SK-N-SH (cell line): ENCODE measurements around the gene POFUT2.

Experiments
- EZH2phosphoT487 ChIP-seq: fragments of 200-600 bp; sonication (generic); IDR thresholded peaks from 2 replicates; pipeline ENCODE4 v1.6.1; 2017; ENCODE audit warnings: low read depth, mixed run types, mild to moderate bottlenecking, antibody characterized with exemption, moderate library complexity, borderline replicate concordance
- JUND ChIP-seq: IDR thresholded peaks from 2 replicates; pipeline ENCODE4 v1.4.0; 2012
- POLR2AphosphoS5 ChIP-seq: IDR thresholded peaks from 2 replicates; pipeline ENCODE4 v1.6.1; 2012; ENCODE audit warnings: low read depth, low read length
- RAD21 ChIP-seq: IDR thresholded peaks from 2 replicates; pipeline ENCODE4 v1.6.1; 2012; ENCODE audit warnings: mild to moderate bottlenecking, low read length
- RFX5 ChIP-seq: IDR thresholded peaks from 2 replicates; pipeline ENCODE4 v1.6.1; 2012; ENCODE audit warnings: mild to moderate bottlenecking, improper control_type of control experiment, low read length
- TAF1 ChIP-seq: IDR thresholded peaks from 2 replicates; pipeline ENCODE4 v1.6.1; 2012; ENCODE audit warnings: low read depth, mild to moderate bottlenecking, low read length, moderate library complexity, borderline replicate concordance
- YY1 ChIP-seq: IDR thresholded peaks from 2 replicates; pipeline ENCODE4 v1.4.0; 2012; ENCODE audit warnings: low read depth, mild to moderate bottlenecking
- TF ChIP-seq, protein P1 (sequence below): IDR thresholded peaks from 2 replicates; pipeline ENCODE4; 2012
- TF ChIP-seq, protein P2 (sequence below): fragments of 200-600 bp; sonication (generic); IDR thresholded peaks from 2 replicates; pipeline ENCODE4 v1.6.1; 2017; ENCODE audit warnings: antibody characterized with exemption, mild to moderate bottlenecking, moderate library complexity

DNA sequence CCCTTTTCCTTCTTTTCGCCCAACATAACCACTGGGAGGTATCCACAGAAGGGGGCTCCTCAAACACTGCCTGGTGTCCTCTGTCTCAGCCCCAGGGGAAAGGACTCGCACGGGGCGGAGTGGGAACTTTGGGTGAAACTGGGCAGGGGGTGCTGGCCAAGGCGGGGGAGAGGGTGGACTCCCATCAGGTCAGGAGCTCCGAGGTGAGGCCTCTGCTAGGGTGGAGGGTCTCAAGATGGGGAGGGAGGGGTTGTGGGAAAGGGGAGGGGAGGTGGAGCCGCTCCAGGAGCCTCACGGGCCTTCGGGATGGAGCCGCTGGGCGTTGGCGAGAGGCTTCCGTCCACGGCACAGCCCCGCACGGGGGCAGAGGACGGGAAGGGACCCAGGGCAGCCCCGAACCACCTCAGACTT, 43.2 kb upstream of the POFUT2 start:
- TF ChIP-seq, protein P1, sequence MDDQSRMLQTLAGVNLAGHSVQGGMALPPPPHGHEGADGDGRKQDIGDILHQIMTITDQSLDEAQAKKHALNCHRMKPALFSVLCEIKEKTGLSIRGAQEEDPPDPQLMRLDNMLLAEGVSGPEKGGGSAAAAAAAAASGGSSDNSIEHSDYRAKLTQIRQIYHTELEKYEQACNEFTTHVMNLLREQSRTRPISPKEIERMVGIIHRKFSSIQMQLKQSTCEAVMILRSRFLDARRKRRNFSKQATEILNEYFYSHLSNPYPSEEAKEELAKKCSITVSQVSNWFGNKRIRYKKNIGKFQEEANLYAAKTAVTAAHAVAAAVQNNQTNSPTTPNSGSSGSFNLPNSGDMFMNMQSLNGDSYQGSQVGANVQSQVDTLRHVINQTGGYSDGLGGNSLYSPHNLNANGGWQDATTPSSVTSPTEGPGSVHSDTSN: no peak
- TF ChIP-seq, protein P2, sequence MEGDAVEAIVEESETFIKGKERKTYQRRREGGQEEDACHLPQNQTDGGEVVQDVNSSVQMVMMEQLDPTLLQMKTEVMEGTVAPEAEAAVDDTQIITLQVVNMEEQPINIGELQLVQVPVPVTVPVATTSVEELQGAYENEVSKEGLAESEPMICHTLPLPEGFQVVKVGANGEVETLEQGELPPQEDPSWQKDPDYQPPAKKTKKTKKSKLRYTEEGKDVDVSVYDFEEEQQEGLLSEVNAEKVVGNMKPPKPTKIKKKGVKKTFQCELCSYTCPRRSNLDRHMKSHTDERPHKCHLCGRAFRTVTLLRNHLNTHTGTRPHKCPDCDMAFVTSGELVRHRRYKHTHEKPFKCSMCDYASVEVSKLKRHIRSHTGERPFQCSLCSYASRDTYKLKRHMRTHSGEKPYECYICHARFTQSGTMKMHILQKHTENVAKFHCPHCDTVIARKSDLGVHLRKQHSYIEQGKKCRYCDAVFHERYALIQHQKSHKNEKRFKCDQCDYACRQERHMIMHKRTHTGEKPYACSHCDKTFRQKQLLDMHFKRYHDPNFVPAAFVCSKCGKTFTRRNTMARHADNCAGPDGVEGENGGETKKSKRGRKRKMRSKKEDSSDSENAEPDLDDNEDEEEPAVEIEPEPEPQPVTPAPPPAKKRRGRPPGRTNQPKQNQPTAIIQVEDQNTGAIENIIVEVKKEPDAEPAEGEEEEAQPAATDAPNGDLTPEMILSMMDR: no peak
- TF ChIP-seq POLR2AphosphoS5 (no peak), RAD21 (no peak), RFX5 (no peak), YY1 (no peak), EZH2phosphoT487 (no peak), TAF1 (no peak), JUND (no peak)
